Measurements from ENCODE around the gene UGT3A2. TPM values are rescaled to one million over a fixed set of nuclear protein-coding genes. Genes with fewer than 3 reads are reported as not detected.

Gene UGT3A2
- total and polyA plus RNA-seq, 2 of the 4 experiments (the other 2 are of a cell fraction) = not detected

DNA sequence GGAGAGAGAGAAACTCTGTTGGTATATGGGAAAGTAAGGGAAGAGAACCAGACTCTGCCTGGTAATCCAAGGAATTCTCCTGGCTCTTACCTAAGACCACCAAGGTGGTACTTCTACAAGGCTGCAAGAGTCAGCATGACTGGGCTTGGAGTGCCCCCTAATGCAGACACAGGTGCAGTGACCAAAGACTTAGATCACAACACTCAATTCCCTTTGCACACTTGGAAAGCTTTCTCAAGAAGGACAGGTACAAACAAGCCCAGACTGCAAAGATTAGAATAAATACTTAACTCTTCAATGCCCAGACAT is 25.2 kb downstream of the UGT3A2 start:
- ATAC-seq (ENCODE audit: low read depth) = no peak
- CTCF ChIA-PET = no interaction called here
- intact Hi-C loops (cut with micrococcal nuclease) = no loop called here

More for the DNA sequence above, 25.2 kb downstream of the UGT3A2 start:
- no peak for DNase-seq
- Histone ChIP-seq H3K14ac (replicated peaks; ENCODE audit: low read depth, low read length) (no peak overlapping the region), H4K91ac (ENCODE audit: insufficient read depth, low read depth, low read length) (no peak overlapping the region), H3K27me3 (ENCODE audit: control insufficient read depth, insufficient read depth, low read length) (no peaks in the 10 kb centered on the region), H3K36me3 (ENCODE audit: control insufficient read depth, insufficient read depth, low read length) (no peaks in the 10 kb centered on the region), H3K23ac (ENCODE audit: low read depth, low read length) (no peak overlapping the region), H4K20me1 (ENCODE audit: insufficient read depth, low read length) (no peaks in the 10 kb centered on the region), H2AK5ac (ENCODE audit: low read depth, low read length) (no peak overlapping the region), H2AFZ (replicated peaks; ENCODE audit: low read length, poor library complexity) (no peak overlapping the region), H2BK15ac (ENCODE audit: low read depth, low read length) (no peak overlapping the region), H3K4me3 (ENCODE audit: insufficient read depth, low read depth, low read length) (no peak overlapping the region), H2BK20ac (ENCODE audit: low read depth, low read length) (no peak overlapping the region), H2BK5ac (ENCODE audit: low read depth, low read length, poor library complexity, severe bottlenecking) (no peak overlapping the region), H2AK9ac (replicated peaks; ENCODE audit: low read depth, low read length, poor library complexity) (no peak overlapping the region), H3K18ac (ENCODE audit: low read depth, low read length) (no peak overlapping the region), H2BK120ac (ENCODE audit: low read depth, low read length) (no peak overlapping the region), H3K56ac (ENCODE audit: extremely low read depth, insufficient read depth, low read length) (no peak overlapping the region), H4K5ac (ENCODE audit: low read depth, low read length) (no peak overlapping the region), H3K4me1 (ENCODE audit: control insufficient read depth, insufficient read depth, low read length) (no peaks in the 10 kb centered on the region), H3K4ac (ENCODE audit: low read depth, low read length) (no peak overlapping the region), H3K79me1 (ENCODE audit: low read depth in 1 of 2, low read length in 2 of 2) (no peaks in the 10 kb centered on the region), H3K9ac (ENCODE audit: low read depth, low read length) (no peak overlapping the region), H3K9me1 (ENCODE audit: insufficient read depth, low read length) (no peaks in the 10 kb centered on the region), H3K4me2 (ENCODE audit: low read depth, low read length) (no peak overlapping the region), H3K27ac (ENCODE audit: insufficient read depth, low read length) (no peak overlapping the region), H4K8ac (ENCODE audit: low read depth in 2 of 2, low read length in 2 of 2) (no peak overlapping the region), H3K9me3 (ENCODE audit: control insufficient read depth, insufficient read depth, low read length) (no peaks in the 10 kb centered on the region)
- no TSS peak for BruUV-seq (replicated peaks)
- TF ChIP-seq CEBPB (IDR thresholded peaks at IDR 0.05; ENCODE audit: low read depth, low read length) (no peak), RFX5 (IDR thresholded peaks at IDR 0.05; ENCODE audit: low read depth, low read length) (no peak), RAD21 (IDR thresholded peaks at IDR 0.05; ENCODE audit: low read length) (no peak), RCOR1 (IDR thresholded peaks at IDR 0.05; ENCODE audit: insufficient replicate concordance, low read length) (no peak), SMC3 (IDR thresholded peaks at IDR 0.05; ENCODE audit: low read depth, low read length) (no peak), BHLHE40 (IDR thresholded peaks at IDR 0.05; ENCODE audit: low read depth, low read length) (no peak), MXI1 (IDR thresholded peaks at IDR 0.05; ENCODE audit: borderline replicate concordance, low read depth, low read length) (no peak), FOS (IDR thresholded peaks at IDR 0.05; ENCODE audit: low read depth, low read length) (no peak), MAFK (IDR thresholded peaks at IDR 0.05; ENCODE audit: low read depth, low read length) (no peak), CTCF (conservative IDR thresholded peaks at IDR 0.05; ENCODE audit: low read depth, low read length) (no peak), POLR2A (IDR thresholded peaks at IDR 0.05; ENCODE audit: low read depth, low read length) (no peak), NFE2L2 (IDR thresholded peaks at IDR 0.05; ENCODE audit: low read depth, low read length) (no peak), CHD1 (IDR thresholded peaks at IDR 0.05; ENCODE audit: low read depth, low read length) (no peak), MAZ (IDR thresholded peaks at IDR 0.05; ENCODE audit: borderline replicate concordance, low read depth, low read length) (no peak)
- TF ChIP-seq, protein P1, sequence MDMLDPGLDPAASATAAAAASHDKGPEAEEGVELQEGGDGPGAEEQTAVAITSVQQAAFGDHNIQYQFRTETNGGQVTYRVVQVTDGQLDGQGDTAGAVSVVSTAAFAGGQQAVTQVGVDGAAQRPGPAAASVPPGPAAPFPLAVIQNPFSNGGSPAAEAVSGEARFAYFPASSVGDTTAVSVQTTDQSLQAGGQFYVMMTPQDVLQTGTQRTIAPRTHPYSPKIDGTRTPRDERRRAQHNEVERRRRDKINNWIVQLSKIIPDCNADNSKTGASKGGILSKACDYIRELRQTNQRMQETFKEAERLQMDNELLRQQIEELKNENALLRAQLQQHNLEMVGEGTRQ (IDR thresholded peaks at IDR 0.05; ENCODE audit: low read depth, low read length) = no peak
- TF ChIP-seq, protein P2, sequence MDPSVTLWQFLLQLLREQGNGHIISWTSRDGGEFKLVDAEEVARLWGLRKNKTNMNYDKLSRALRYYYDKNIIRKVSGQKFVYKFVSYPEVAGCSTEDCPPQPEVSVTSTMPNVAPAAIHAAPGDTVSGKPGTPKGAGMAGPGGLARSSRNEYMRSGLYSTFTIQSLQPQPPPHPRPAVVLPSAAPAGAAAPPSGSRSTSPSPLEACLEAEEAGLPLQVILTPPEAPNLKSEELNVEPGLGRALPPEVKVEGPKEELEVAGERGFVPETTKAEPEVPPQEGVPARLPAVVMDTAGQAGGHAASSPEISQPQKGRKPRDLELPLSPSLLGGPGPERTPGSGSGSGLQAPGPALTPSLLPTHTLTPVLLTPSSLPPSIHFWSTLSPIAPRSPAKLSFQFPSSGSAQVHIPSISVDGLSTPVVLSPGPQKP (IDR thresholded peaks at IDR 0.05; ENCODE audit: borderline replicate concordance, low read depth, low read length) = no peak
- POLR2A ChIA-PET (ENCODE audit: unreplicated experiment) = no interaction called here
- dilution Hi-C loops (cut with HindIII; ENCODE audit: low sequenced_read_pairs, unreplicated experiment) = no loop called here
- in situ Hi-C loops (cut with MboI; ENCODE audit: low sequenced_read_pairs) = no loop called here
